Measurements from ENCODE around the gene AGA. TPM values are rescaled to one million over a fixed set of nuclear protein-coding genes. Genes with fewer than 3 reads are reported as not detected.

Gene AGA
- total and polyA plus RNA-seq, 2 of the 4 experiments (the other 2 are of a cell fraction), result 26.3 to 38.5 TPM

DNA sequence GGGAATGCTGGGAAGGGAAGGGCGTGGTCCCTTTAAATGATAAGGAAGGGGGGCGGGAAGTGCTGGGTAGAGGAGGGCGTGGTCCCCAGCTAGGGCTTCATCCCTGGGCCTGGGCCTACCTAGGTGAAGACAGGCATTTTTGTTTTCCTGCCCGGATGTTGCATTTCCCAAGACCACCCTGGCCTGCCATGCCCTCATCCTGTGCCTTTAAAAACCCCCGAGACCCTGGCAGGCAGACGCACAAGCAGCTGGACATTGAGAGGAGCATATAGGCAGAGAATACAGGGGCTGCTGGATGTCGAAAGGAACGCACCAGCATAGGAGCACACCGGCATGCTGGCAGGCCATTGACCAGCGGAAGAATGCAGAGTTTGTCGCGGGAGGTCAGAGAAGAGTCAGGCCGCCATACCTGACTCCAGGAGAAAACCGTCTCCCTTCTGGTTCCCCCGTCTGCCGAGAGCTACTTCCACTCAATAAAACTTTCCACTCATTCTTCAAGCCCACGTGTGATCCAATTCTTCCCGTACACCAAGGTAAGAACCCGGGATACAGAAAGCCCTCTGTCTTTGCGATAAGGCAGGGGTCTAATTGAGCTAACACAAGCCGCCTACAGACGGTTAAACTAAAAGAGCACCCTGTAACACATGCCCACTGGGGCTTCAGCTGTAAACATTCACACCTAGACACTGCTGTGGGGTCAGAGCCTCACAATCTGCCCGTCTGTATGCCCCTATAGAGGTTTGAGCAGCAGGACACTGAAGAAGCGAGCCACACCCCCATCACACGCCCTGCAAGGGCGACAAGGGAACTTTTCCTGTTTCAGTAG is 2.9 kb upstream of the AGA start:
- Histone ChIP-seq H3K36me3 (ENCODE audit: control insufficient read depth, insufficient read depth, low read length) (no peaks in the 10 kb centered on the region), H3K4me1 (ENCODE audit: control insufficient read depth, insufficient read depth, low read length) (peaks cover 9% of the 10 kb centered on the region; the same call in 1 of the 2 replicates), H3K9me1 (ENCODE audit: insufficient read depth, low read length) (peaks cover 3% of the 10 kb centered on the region; the same call in 1 of the 2 replicates), H3K79me1 (ENCODE audit: low read depth in 1 of 2, low read length in 2 of 2) (peaks cover 7 to 14% of the 10 kb centered on the region in 2 experiments; a peak in 3 of 4 replicates), H4K20me1 (ENCODE audit: insufficient read depth, low read length) (no peaks in the 10 kb centered on the region), H4K8ac (ENCODE audit: low read depth in 2 of 2, low read length in 2 of 2) (no peak overlapping the region), H2BK20ac (ENCODE audit: low read depth, low read length) (no peak overlapping the region), H4K91ac (ENCODE audit: insufficient read depth, low read depth, low read length) (no peak overlapping the region), H3K4ac (ENCODE audit: low read depth, low read length) (no peak overlapping the region), H3K27ac (ENCODE audit: insufficient read depth, low read length) (no peak overlapping the region), H2BK120ac (ENCODE audit: low read depth, low read length) (no peak overlapping the region), H2AK9ac (replicated peaks; ENCODE audit: low read depth, low read length, poor library complexity) (no peak overlapping the region), H2AK5ac (ENCODE audit: low read depth, low read length) (peak overlapping the region; percentile 28; the same call in 1 of the 2 replicates), H3K14ac (replicated peaks; ENCODE audit: low read depth, low read length) (no peak overlapping the region), H3K4me2 (ENCODE audit: low read depth, low read length) (no peak overlapping the region), H2BK15ac (ENCODE audit: low read depth, low read length) (no peak overlapping the region), H3K4me3 (ENCODE audit: insufficient read depth, low read depth, low read length) (no peak overlapping the region), H3K9ac (ENCODE audit: low read depth, low read length) (no peak overlapping the region), H4K5ac (ENCODE audit: low read depth, low read length) (no peak overlapping the region), H3K56ac (ENCODE audit: extremely low read depth, insufficient read depth, low read length) (no peak overlapping the region), H3K9me3 (ENCODE audit: control insufficient read depth, insufficient read depth, low read length) (no peaks in the 10 kb centered on the region), H2BK5ac (ENCODE audit: low read depth, low read length, poor library complexity, severe bottlenecking) (no peak overlapping the region), H3K18ac (ENCODE audit: low read depth, low read length) (no peak overlapping the region), H2AFZ (replicated peaks; ENCODE audit: low read length, poor library complexity) (no peak overlapping the region), H3K23ac (ENCODE audit: low read depth, low read length) (no peak overlapping the region), H3K27me3 (ENCODE audit: control insufficient read depth, insufficient read depth, low read length) (no peaks in the 10 kb centered on the region)
- intact Hi-C loops (cut with micrococcal nuclease) (loop anchor here (5.0 kb wide), 3 partner anchors 87 to 338 kb away; no protein-coding TSS in a partner anchor), dilution Hi-C loops (cut with HindIII; ENCODE audit: low sequenced_read_pairs, unreplicated experiment) (no loop called here), in situ Hi-C loops (cut with MboI; ENCODE audit: low sequenced_read_pairs) (no loop called here)
- DNase-seq (no peak), ATAC-seq (ENCODE audit: low read depth) (no peak)
- 91% methylated on average over 21 of the region's 26 CpGs; no CpG with 5 or more reads in 1 of the 2 experiments for WGBS, 2 experiments (ENCODE audit: extremely low coverage in 2 of 2, insufficient read length in 1 of 2)
- BruUV-seq (replicated peaks), result no TSS peak
- CTCF ChIA-PET, result no interaction called here
- POLR2A ChIA-PET (ENCODE audit: unreplicated experiment), result no interaction called here
- TF ChIP-seq RAD21 (IDR thresholded peaks at IDR 0.05; ENCODE audit: low read length) (no peak), MAFK (IDR thresholded peaks at IDR 0.05; ENCODE audit: low read depth, low read length) (no peak), USF2 (IDR thresholded peaks at IDR 0.05; ENCODE audit: low read depth, low read length) (no peak), MXI1 (IDR thresholded peaks at IDR 0.05; ENCODE audit: borderline replicate concordance, low read depth, low read length) (no peak), CEBPB (IDR thresholded peaks at IDR 0.05; ENCODE audit: low read depth, low read length) (no peak), CTCF (conservative IDR thresholded peaks at IDR 0.05; ENCODE audit: low read depth, low read length) (no peak), SMC3 (IDR thresholded peaks at IDR 0.05; ENCODE audit: low read depth, low read length) (no peak), BHLHE40 (IDR thresholded peaks at IDR 0.05; ENCODE audit: low read depth, low read length) (no peak), POLR2A (IDR thresholded peaks at IDR 0.05; ENCODE audit: low read depth, low read length) (no peak), RCOR1 (IDR thresholded peaks at IDR 0.05; ENCODE audit: insufficient replicate concordance, low read length) (no peak), MAZ (IDR thresholded peaks at IDR 0.05; ENCODE audit: borderline replicate concordance, low read depth, low read length) (no peak), NFE2L2 (IDR thresholded peaks at IDR 0.05; ENCODE audit: low read depth, low read length) (no peak), CHD1 (IDR thresholded peaks at IDR 0.05; ENCODE audit: low read depth, low read length) (no peak), ELK1 (IDR thresholded peaks at IDR 0.05; ENCODE audit: borderline replicate concordance, low read depth, low read length) (no peak), FOS (IDR thresholded peaks at IDR 0.05; ENCODE audit: low read depth, low read length) (no peak)
